HG02938 (cell line): ENCODE measurements around the gene DNPH1.

Experiments
- ATAC-seq: cut with Tn5 transposase; IDR thresholded peaks from one replicate; pipeline ENCODE4 v1.9.1; 2021; ENCODE audit warnings: mild to moderate bottlenecking, moderate library complexity; ENCODE audit not compliant: unreplicated experiment

DNPH1 gene

DNA sequence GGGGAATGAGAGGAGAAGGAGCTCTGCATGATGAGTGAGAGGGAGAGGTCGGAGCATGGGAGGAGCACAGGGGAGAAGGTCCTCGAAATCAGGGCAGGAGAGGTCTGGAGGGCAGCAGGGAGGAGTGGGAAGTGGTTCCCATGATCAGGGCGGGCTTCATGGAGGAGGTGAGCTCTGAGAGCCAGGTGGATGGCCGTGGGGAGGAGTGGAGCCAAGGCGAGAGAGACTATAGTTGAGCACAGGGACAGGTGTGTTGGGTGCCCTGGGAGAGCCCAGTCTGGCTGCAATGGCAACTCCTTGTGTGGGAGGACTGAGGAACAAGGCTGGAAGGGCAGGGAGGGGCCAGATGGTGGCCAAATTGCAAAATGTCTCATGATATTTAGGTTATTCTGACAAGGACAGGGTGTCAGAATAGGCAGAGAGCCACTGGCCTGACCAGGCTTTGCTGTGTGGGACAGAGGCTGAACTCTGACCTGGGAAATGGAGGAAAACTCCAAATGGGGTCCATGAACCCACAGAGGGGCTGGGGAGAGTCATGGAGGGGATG is 35.4 kb upstream of the DNPH1 start:
- no peak for ATAC-seq

DNA sequence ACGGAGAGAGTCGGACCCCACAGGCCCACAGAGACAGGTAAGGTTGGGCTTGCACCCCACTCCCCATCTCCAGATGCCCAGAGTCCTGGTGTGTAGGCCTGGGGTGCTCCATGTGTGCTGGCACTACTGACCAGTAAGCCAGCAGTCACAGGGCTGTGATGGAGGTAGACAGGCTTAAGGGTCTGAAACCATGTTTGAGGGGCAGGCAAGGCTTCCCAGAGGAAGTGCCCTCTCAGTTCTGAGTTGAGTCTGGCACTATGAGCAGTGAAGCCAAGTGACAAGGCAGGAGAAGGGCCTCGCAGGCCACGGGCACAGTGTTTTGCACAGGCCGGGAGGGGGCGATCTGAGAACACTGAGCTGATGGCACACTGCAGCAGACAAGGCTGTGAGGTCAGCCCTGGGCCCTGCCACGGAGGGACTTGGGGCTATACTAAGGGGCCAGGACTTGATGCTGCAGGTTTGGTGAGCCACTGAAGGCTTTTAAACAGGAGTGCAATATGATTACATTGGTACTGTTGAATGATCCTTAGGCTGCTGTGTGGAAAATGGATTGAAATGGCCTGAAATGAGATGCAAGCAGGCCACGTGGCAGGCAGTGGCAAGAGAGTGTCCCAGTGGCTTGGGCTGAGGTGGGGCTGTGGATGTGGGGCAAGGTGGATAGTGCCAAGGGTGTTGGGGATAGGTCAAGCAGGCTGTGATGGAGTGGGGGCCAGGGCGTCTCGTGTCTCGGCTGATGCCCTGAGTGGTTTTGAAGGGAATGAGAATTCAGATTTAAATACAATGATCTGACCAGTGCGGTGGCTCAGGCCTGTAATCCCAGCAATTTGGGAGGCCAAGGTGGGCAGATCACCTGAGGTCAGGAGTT is 34.3 kb upstream of the DNPH1 start:
- no peak for ATAC-seq

DNA sequence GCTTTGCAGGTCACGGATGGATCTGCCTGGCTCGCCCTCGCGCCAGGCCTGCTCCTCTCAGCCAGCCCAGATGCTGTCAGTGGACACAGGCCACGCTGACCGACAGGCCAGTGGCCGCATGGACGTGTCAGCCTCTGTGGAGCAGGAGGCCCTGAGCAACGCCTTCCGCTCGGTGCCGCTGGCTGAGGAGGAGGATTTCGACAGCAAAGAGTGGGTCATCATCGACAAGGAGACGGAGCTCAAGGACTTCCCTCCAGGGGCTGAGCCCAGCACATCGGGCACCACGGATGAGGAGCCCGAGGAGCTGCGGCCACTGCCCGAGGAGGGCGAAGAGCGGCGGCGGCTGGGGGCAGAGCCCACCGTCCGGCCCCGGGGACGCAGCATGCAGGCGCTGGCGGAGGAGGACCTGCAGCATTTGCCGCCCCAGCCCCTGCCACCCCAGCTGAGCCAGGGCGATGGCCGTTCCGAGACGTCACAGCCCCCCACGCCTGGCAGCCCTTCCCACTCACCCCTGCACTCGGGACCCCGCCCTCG is 33.6 kb upstream of the DNPH1 start:
- ATAC-seq, result no peak

DNA sequence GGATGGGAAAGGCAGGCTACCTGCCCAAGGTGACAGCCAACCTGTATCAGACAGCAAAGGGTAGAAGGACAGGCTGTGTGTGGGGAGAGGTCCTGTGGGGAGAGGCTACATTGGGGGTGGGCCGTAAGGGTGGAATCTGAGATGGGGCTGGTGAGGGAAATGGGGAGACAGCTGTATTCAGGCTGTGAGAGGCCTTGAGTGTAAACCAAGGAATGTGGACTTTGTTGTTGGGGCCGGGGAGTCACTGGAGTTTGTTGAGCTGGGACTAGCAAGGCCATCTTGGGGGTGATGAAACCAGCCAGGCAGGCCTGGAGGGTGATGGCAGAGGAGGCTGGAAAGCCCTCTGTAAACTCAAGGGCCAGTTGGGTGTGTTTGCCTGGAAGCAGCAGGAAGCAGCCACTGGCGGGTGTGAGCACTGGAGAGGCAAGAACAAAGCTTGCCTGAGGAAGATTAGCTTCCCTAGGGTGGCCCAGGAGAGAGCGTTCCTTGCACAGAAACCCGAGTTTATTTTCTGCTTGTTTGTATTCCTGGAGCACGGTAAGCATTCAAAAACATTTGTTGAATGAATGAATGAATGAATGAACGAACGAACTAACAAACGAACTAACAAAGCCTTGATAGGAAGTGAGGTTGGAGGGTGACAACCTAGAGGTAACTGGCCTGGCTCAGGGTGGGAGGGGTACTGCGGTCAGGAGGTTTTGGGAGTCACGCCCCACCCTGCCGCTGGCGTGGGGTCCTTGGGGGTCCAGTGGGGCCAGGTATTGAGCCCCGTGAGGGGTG is 32.9 kb upstream of the DNPH1 start:
- ATAC-seq, result no peak

DNA sequence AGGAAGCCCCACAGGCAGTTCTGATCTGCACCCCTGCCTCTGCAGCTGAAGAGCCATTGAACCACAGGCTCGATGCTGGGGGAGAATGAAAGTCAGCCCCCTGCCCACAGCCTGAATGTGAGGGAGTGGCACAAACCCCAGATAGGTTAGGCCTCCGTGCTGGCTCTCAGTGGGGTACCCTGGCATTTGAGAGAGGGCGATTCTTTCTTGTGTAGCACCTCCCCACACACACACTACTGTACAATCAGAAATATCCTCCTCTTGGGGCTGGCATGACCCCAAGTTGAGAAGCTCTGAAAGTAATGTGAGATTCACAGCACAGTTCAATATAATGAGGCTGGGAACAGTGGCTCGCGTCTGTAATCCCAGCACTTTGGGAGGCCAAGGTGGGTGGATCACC is 31.9 kb upstream of the DNPH1 start:
- no peak for ATAC-seq

DNA sequence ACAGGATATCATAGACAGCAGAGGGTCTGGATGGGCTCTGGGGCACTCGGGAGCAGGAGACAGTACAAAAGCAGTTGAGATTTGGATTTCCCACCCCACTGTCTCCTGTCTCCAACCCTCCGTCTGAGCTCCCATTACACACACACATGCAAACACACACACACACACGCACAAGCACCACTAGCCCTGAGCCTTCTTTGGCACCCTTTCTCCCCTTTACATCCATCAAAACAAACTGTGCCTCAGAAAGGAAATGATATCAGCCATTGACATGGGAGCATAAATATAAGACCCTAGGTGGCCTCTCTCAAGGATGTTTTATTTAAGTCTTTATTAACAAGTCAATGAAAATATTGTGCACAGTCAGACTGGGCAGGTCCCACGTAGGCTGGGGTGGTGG is 31.5 kb upstream of the DNPH1 start:
- ATAC-seq, result no peak

DNA sequence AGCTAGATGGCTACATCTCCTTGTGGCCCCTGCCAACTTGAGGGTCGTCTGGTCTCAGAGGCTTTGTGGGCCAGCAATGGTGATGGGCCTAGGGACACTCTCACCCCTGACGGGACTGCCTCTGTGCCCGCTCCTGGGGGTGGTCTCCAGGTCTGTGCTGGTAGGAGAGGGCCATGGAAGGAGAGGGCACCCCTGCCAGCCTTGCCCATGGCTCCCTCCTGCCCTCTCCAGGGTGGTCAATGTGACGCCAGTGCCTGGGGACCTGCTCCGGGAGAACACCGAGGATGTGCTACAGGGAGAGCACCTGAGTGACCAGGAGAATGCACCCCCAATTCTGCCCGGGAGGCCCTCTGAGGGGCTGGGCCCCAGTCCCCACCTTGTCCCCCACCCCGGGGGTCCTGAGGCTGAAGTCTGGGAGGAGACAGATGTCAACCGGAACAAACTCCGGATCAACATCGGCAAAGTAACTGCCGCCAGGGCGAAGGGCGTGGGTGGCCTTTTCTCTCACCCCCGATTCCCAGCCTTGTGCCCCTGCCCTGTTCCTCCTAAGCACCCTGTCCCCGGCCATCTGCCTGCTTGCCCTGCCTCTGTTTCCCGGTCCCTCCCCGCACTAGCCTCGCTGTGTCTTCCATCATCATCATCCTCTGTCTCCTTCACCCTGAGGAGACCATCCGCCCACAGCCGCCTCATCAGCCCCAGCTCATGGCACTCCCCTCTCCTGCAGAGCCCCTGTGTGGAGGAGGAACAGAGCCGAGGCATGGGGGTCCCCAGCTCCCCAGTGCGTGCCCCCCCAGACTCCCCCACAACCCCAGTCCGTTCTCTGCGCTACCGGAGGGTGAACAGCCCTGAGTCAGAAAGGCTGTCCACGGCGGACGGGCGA is 29.8 kb upstream of the DNPH1 start:
- no peak for ATAC-seq

DNA sequence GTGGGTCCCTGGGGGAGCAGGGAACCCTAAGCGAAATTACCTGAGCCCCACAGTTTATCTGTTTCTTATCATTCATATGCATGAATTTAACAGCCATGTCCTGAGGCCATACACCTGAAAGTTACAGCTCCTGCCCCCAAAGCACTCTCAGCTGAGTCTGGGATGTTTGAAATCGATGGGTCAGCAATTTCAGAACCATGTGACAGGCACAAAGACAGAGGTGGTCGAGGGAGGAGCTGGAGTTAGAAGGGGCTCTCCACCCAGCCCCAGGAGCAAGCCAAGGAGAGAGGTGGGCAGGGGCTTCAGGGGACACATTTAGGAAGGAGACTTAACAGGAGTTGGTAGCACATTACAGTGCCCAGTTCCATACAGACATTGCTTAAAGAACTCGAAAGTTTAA is 28.9 kb upstream of the DNPH1 start:
- no peak for ATAC-seq

DNA sequence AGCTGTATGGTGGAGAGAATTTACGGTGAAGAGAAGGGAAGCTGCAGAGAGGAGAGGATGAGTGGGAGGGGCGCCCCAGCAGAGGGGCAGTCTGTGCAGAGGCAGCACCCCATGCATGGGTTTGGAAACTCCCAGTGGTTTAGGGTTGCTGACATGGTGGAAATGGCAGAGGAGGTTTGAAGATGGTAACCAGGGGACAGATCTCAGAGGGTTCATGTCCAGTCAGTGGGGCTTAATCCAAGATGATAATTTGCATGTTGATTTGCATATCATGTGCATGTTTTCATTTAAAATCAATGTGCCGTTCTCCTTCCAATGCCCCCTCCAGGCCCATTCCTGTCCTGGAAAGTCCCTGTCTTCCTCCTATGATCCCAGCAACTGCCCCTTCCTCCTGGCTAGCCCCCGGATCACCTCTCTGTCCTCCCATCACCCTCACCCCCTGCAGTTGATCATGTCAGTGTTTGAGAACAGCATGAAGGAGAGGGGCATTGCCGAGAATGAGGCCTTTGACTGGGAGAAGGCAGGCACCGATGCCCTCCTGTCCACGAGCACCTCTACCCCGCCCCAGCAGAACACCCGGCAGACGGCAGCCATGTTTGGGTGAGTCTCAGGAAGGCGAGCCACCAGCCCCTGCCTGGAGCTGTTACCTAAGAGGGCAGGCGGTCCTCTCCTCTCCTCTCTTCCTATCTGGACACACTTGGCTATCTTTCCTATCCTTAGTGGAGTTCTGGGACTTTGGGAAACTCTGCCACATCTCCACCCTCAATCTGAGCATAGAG is 28.3 kb upstream of the DNPH1 start:
- ATAC-seq, result no peak

DNA sequence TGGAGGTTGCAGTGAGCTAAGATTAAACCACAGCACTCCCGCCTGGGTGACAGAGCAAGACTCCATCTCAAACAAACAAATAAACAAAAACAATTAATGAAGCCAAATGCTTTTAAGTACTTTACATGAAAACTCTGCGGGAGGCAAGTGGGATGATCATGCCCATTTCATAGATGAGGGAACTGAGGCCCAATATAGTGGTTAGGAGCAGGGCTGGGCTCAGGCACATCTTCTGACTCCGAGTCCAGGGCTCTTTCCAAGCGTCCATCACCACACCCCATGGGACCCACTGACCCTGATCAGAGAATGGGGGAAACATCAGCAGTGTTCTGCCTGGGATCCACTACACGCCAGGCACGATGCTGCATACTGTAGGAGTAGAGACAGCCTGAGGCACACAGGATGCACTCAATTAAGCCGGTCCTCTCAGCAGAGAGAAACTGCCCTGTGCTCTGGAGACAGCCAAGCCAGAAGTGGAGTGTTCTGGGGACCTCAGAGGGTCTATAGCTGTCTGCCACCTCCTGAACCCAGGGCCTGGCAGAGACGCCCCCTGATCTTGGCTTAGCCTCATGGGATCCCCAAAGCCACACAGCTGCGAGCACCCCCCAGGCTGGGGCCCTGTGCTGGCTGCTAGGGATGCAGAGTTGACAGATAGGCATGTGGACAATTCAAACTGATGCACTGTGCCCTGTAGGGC is 27.5 kb upstream of the DNPH1 start:
- ATAC-seq, result no peak

DNA sequence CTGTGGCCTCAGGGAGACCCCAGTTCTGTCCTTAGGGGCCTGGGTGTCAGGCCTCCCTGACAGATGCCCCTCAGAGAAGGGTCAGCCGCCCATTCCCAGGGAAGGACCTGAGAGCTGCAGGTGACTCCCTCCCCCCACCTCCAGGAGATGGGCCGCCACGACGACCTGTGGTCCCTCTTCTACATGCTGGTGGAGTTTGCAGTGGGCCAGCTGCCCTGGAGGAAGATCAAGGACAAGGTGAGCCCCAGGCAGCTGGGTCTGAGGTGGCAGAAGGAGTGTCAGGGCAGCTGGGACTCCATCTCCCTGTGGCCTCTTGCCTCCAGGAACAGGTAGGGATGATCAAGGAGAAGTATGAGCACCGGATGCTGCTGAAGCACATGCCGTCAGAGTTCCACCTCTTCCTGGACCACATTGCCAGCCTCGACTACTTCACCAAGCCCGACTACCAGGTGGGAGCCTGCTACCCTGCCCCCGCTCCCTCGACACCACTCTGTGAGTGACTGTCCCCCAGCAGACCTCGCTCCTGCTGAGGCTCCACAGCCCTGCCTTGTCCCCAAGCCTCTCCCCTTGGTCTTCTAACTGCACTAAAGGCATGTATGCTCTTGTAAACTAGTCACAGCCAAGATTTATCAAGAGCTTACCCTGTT is 26.2 kb upstream of the DNPH1 start:
- ATAC-seq, result no peak

DNA sequence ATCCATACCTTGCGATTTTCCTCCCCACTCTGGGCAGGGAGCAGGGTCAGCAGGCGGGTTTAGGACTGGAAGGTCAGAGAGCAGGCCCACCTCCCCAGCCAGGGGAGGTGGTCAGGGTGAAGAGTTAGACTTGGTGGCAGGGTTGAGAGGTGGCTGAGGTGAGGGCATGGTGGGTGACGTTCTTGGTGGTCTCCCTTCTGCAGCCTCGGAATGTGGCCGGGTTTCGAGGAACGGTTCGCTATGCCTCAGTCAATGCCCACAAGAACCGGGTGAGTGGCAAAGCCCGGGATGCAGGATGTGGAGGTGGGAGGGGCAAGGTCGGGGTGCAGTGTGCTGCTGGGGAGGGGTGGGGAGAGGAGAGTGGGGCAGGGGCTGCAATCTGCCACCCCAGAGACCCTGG is 25.6 kb upstream of the DNPH1 start:
- no peak for ATAC-seq

DNA sequence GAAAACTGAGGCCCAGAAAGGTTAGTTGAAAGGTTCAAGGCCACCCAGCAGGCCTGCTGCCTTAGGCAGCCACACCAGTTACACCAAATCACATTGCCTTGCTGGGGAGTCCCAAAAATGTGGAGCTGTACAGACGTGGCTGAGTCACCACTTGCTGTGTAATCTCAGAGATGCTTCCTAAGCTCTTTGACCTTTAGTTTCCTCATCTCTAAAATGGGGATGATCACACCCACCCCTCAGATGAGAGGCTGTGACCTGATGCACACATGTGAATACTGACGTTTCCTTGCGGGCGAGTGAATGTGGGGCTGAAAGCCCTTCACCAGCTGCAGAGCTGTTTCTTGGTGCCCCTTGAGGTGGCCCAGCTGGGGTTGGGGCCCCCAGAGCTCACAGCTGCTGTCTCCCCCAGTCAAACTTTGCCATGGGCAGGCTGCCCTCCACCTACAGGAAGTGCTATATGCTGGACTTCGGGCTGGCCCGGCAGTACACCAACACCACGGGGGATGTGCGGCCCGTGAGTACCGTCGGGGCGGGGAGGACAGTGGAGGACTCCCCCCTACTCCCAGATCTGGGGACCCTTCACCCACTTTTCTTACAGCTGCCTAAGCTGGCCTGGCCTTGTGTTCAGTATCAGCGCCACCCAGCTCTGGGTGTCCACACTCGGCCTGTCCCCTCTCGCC is 25.0 kb upstream of the DNPH1 start:
- ATAC-seq, result no peak

DNA sequence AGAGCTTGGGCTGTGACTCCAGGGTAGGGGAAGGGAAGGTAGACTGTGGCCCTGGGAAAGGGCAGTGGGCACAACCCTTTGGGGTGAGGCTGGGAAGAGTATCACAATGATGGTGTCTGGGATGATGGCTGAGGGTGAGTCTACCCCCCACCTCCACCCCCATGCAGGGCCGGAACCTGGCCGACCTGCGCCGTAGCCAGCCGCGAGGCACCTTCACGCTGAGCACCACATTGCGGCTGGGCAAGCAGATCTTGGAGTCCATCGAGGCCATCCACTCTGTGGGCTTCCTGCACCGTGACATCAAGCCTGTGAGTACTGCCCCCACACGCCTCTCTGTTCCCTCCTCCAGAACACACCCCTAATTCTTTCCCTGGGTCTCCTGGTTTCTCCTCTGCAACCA is 24.1 kb upstream of the DNPH1 start:
- ATAC-seq, result no peak

DNA sequence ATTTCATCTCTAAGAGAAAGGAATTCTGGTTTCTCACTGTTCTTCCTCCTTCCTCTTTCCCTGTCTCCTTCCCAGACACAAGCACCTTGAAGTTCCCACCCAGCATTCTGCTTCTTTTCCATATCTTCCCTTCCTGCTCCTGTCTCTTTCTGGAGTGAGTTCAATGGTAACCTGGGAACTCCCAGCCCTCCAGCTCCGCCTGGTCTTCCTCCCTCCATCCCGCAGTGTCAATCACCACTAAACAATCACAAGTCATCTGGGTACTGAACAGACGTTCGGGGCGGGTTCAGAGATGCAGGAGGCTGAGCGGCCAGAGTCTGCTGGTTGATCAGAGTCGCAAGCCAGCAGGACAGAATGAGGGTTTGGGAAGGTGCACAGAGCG is 21.7 kb upstream of the DNPH1 start:
- no peak for ATAC-seq

DNA sequence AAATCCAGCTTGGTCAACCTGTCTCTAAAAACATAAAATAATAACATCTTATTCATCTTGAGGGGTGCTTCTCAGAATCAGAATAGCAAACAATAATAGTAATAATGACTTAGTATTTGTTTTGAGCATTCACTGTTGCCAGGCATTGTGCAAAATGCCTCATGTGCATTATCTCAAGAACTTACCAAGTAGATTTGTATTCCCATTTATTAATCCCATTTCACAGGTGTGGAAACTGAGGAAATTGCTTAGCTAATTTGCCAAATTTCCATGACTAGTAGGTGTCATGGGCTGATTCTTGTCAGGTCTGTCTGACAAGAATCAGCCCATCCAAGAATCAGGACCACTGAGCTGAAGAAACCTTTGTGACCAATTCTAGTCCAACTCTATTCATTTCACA is 19.5 kb upstream of the DNPH1 start:
- no peak for ATAC-seq

DNA sequence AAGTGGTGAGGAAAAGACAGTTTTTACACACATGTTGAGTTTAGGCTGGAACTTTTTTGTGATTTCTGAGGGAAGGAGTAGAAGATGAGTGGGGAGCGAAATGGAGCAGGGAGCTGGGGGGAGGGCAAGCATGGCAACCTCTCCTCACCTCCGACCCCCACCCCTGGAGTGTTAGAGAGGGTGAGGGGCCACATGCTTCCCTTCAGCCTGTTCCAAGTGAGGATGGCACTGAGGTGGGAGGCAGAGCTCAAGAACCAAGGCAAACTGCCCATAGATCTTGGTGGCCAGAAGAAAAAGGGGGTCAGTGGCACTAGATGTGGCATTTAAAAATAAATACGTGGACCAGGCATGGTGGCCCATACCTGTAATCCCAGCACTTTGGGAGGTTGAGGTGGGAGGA is 18.8 kb upstream of the DNPH1 start:
- ATAC-seq, result no peak
